IPS-15b (cell line): ENCODE results near the gene EML4.
"Not testable (repeated sequence)": the region's sequence is repeated elsewhere in the genome, so short reads cannot be mapped to it uniquely, and the experiment has no call there.

ENCODE experiments used
- H3K27me3 ChIP-seq: one replicate; pipeline ENCODE4 v1.6.1; 2013; ENCODE audit warnings: low read length; ENCODE audit not compliant: control insufficient read depth, insufficient read depth
- H3K36me3 ChIP-seq: one replicate; pipeline ENCODE4 v1.6.1; 2013; ENCODE audit warnings: low read length; ENCODE audit not compliant: control insufficient read depth, insufficient read depth
- H3K4me1 ChIP-seq: one replicate; pipeline ENCODE4 v1.6.1; 2013; ENCODE audit warnings: mild to moderate bottlenecking, low read length; ENCODE audit not compliant: control insufficient read depth, insufficient read depth
- H3K4me3 ChIP-seq: one replicate; pipeline ENCODE4 v1.5.1; 2013; ENCODE audit warnings: low read depth, low read length
- H3K9ac ChIP-seq: one replicate; pipeline ENCODE4 v1.6.1; 2013; ENCODE audit warnings: low read depth, mild to moderate bottlenecking, low read length
- H3K9me3 ChIP-seq: one replicate; pipeline ENCODE4 v1.6.1; 2013; ENCODE audit warnings: mild to moderate bottlenecking, low read length; ENCODE audit not compliant: control insufficient read depth, insufficient read depth

Gene EML4

GRCh38 chr2:42324244-42324643 is 155.1 kb downstream of the EML4 start:
- Histone ChIP-seq H3K9ac (no peak overlapping the region), H3K4me3 (no peak overlapping the region), H3K27me3 (no peaks in the 10 kb centered on the region), H3K4me1 (no peaks in the 10 kb centered on the region), H3K36me3 (no peaks in the 10 kb centered on the region), H3K9me3 (no peaks in the 10 kb centered on the region)

- no peaks in the 10 kb centered on the region for H3K9me3 ChIP-seq
- no peak overlapping the region for H3K9ac ChIP-seq
- no peaks in the 10 kb centered on the region for H3K27me3 ChIP-seq
- no peaks in the 10 kb centered on the region for H3K4me1 ChIP-seq
- no peaks in the 10 kb centered on the region for H3K36me3 ChIP-seq
- no peak overlapping the region for H3K4me3 ChIP-seq
Measured at GRCh38 chr2:42324949-42325348, 155.8 kb downstream of the EML4 start.

- H3K4me1 ChIP-seq, result no peaks in the 10 kb centered on the region
- no peaks in the 10 kb centered on the region for H3K36me3 ChIP-seq
- H3K4me3 ChIP-seq, result no peak overlapping the region
- H3K27me3 ChIP-seq, result no peaks in the 10 kb centered on the region
- no peaks in the 10 kb centered on the region for H3K9me3 ChIP-seq
- H3K9ac ChIP-seq, result no peak overlapping the region
Measured at GRCh38 chr2:42325609-42326008, 156.5 kb downstream of the EML4 start.

GRCh38 chr2:42327125-42327524 is 158.0 kb downstream of the EML4 start:
- no peak overlapping the region for H3K4me3 ChIP-seq
- H3K9me3 ChIP-seq, result no peaks in the 10 kb centered on the region
- H3K36me3 ChIP-seq, result no peaks in the 10 kb centered on the region
- H3K4me1 ChIP-seq, result no peaks in the 10 kb centered on the region
- H3K27me3 ChIP-seq, result no peaks in the 10 kb centered on the region
- no peak overlapping the region for H3K9ac ChIP-seq

- Histone ChIP-seq H3K4me1 (no peaks in the 10 kb centered on the region), H3K36me3 (peaks cover 2% of the 10 kb centered on the region), H3K4me3 (no peak overlapping the region), H3K27me3 (no peaks in the 10 kb centered on the region), H3K9ac (no peak overlapping the region), H3K9me3 (no peaks in the 10 kb centered on the region)
Measured at GRCh38 chr2:42328148-42328833, 159.1 kb downstream of the EML4 start.

GRCh38 chr2:42328923-42329322 is 159.8 kb downstream of the EML4 start:
- Histone ChIP-seq H3K27me3 (no peaks in the 10 kb centered on the region), H3K9me3 (no peaks in the 10 kb centered on the region), H3K4me1 (no peaks in the 10 kb centered on the region), H3K9ac (no peak overlapping the region), H3K4me3 (no peak overlapping the region), H3K36me3 (peaks cover 5% of the 10 kb centered on the region)

- Histone ChIP-seq H3K4me1 (no peaks in the 10 kb centered on the region), H3K27me3 (no peaks in the 10 kb centered on the region), H3K9me3 (no peaks in the 10 kb centered on the region), H3K36me3 (peaks cover 5% of the 10 kb centered on the region), H3K4me3 (no peak overlapping the region), H3K9ac (no peak overlapping the region)
Measured at GRCh38 chr2:42329736-42330135, 160.6 kb downstream of the EML4 start.

- Histone ChIP-seq H3K9ac (no peak overlapping the region), H3K36me3 (peaks cover 5% of the 10 kb centered on the region), H3K27me3 (no peaks in the 10 kb centered on the region), H3K9me3 (no peaks in the 10 kb centered on the region), H3K4me1 (no peaks in the 10 kb centered on the region), H3K4me3 (no peak overlapping the region)
Measured at GRCh38 chr2:42331569-42332284, 162.6 kb downstream of the EML4 start.

- no peak overlapping the region for H3K4me3 ChIP-seq
- no peaks in the 10 kb centered on the region for H3K4me1 ChIP-seq
- no peaks in the 10 kb centered on the region for H3K9me3 ChIP-seq
- no peak overlapping the region for H3K9ac ChIP-seq
- peaks cover 5% of the 10 kb centered on the region for H3K36me3 ChIP-seq
- no peaks in the 10 kb centered on the region for H3K27me3 ChIP-seq
Measured at GRCh38 chr2:42332575-42332974, 163.4 kb downstream of the EML4 start.

- no peaks in the 10 kb centered on the region for H3K27me3 ChIP-seq
- H3K4me3 ChIP-seq, result no peak overlapping the region
- H3K36me3 ChIP-seq, result peaks cover 6% of the 10 kb centered on the region
- H3K9ac ChIP-seq, result no peak overlapping the region
- no peaks in the 10 kb centered on the region for H3K9me3 ChIP-seq
- no peaks in the 10 kb centered on the region for H3K4me1 ChIP-seq
Measured at GRCh38 chr2:42333579-42333978, 164.4 kb downstream of the EML4 start.

- H3K9ac ChIP-seq, result no peak overlapping the region
- H3K4me1 ChIP-seq, result no peaks in the 10 kb centered on the region
- H3K9me3 ChIP-seq, result no peaks in the 10 kb centered on the region
- no peak overlapping the region for H3K4me3 ChIP-seq
- no peaks in the 10 kb centered on the region for H3K27me3 ChIP-seq
- peaks cover 7% of the 10 kb centered on the region for H3K36me3 ChIP-seq
Measured at GRCh38 chr2:42334220-42334619, 165.1 kb downstream of the EML4 start.

- H3K36me3 ChIP-seq, H3K27me3 ChIP-seq, H3K4me3 ChIP-seq, H3K4me1 ChIP-seq, H3K9ac ChIP-seq, H3K9me3 ChIP-seq: not testable (repeated sequence)
Measured at GRCh38 chr2:42334865-42335264, 165.7 kb downstream of the EML4 start.
